Ascending aorta (tissue), 2 donors: Measurements from ENCODE around the gene TSEN2. TPM values are rescaled to one million over a fixed set of nuclear protein-coding genes. Genes with fewer than 3 reads are reported as not detected.

Experiments
- DNase-seq, 2 donors: peaks; one replicate each; pipeline ENCODE4 v3.0.0-alpha.2; 2019; ENCODE audit warnings: low spot score in 2 of 2
- H3K27ac ChIP-seq, 2 donors: fragments of 200-600 bp; sonication (generic); one replicate each; pipeline ENCODE4 v1.5.1; 2016 to 2017; ENCODE audit warnings: mild to moderate bottlenecking in 1 of 2
- H3K27me3 ChIP-seq: fragments of 200-600 bp; sonication (generic); one replicate; pipeline ENCODE4 v1.5.1; 2017
- H3K36me3 ChIP-seq, 2 donors: fragments of 200-600 bp; sonication (generic); one replicate each; pipeline ENCODE4 v1.5.1; 2016
- H3K4me1 ChIP-seq, 2 donors: fragments of 200-600 bp; sonication (generic); one replicate each; pipeline ENCODE4 v1.5.1; 2016 to 2017; ENCODE audit warnings: mild to moderate bottlenecking in 1 of 2
- H3K4me3 ChIP-seq, 2 donors: fragments of 200-600 bp; sonication (generic); one replicate each; pipeline ENCODE4 v1.5.1; 2016 to 2017; ENCODE audit warnings: mild to moderate bottlenecking in 1 of 2
- H3K9me3 ChIP-seq, 2 donors: fragments of 200-600 bp; sonication (generic); one replicate each; pipeline ENCODE4 v1.5.1; 2016
- CTCF ChIP-seq, 3 experiments: fragments of 200-600 bp in 2 of 3; fragments of 450-650 bp in 1 of 3; sonication (generic) in 2 of 3; IDR thresholded peaks; one replicate each; pipeline ENCODE4 v1.5.1; 2016 to 2019; ENCODE audit warnings: antibody characterized with exemption in 3 of 3, mild to moderate bottlenecking in 1 of 3, moderate library complexity in 1 of 3
- intact Hi-C: fragments of 100-400 bp; cut with DNase I; formaldehyde crosslinking; loops from one replicate; pipeline ENCODE4 v1.15.1; 2023
- total RNA-seq: library from RNA; depleted of rRNA; stranded (reverse); fragments of >200 nt; gene quantifications from one replicate; pipeline ENCODE4 v1.1.0, GENCODE V29; 2016

Gene TSEN2
- 6.3 TPM for total RNA-seq

GRCh38 chr3:12484198-12484982 is at the start of gene TSEN2:
TSS of gene TSEN2 (plus strand) at chr3:12484480. CDS start at chr3:12489801, 5,321 bp downstream.
- H3K4me3 ChIP-seq: peak within 1 kb of the TSS; percentile 56 to 79
- DNase-seq: peak; percentile 71 to 95

GRCh38 chr3:12436514-12437220 is 47.6 kb upstream of the TSEN2 start:
- TF ChIP-seq CTCF (IDR thresholded peaks at IDR 0.05): no peak
- Histone ChIP-seq H3K4me3 (peak overlapping the region in 1 of 2 donors; percentile 29), H3K27ac (peak overlapping the region in 1 of 2 donors; percentile 39), H3K27me3 (no peaks in the 10 kb centered on the region), H3K9me3 (no peaks in the 10 kb centered on the region), H3K36me3 (no peaks in the 10 kb centered on the region), H3K4me1 (peaks cover 0 to 12% of the 10 kb centered on the region in 2 donors)
- intact Hi-C loops: no loop called here
- DNase-seq: no peak

More at GRCh38 chr3:12484198-12484982, at the start of gene TSEN2:
- Histone ChIP-seq H3K36me3 (no peaks in the 10 kb centered on the region), H3K9me3 (no peaks in the 10 kb centered on the region), H3K27ac (peak within 1 kb of the TSS; percentile 42 to 46), H3K27me3 (no peaks in the 10 kb centered on the region), H3K4me1 (peaks cover 8 to 10% of the 10 kb centered on the region in 2 donors)
- peak in 1 of 3 experiments; percentile 33 for TF ChIP-seq CTCF (IDR thresholded peaks at IDR 0.05)
- intact Hi-C loops: loop anchor here (2.0 to 10.0 kb wide), 7 partner anchors 24 to 1658 kb away; partner anchors contain the start of genes MKRN2, PPARG and RPL32

- DNase-seq: no peak
- Histone ChIP-seq H3K27me3 (no peaks in the 10 kb centered on the region), H3K4me1 (peaks cover 0 to 12% of the 10 kb centered on the region in 2 donors), H3K36me3 (no peaks in the 10 kb centered on the region), H3K4me3 (no peak overlapping the region), H3K27ac (no peak overlapping the region), H3K9me3 (no peaks in the 10 kb centered on the region)
- intact Hi-C loops: no loop called here
- TF ChIP-seq CTCF (IDR thresholded peaks at IDR 0.05): no peak
Measured at GRCh38 chr3:12437221-12437605, 47.1 kb upstream of the TSEN2 start.

GRCh38 chr3:12437861-12438260 is 46.4 kb upstream of the TSEN2 start:
- peaks cover 0 to 12% of the 10 kb centered on the region in 2 donors for H3K4me1 ChIP-seq
- DNase-seq: no peak
- no peaks in the 10 kb centered on the region for H3K36me3 ChIP-seq
- intact Hi-C loops: no loop called here
- no peak overlapping the region for H3K27ac ChIP-seq
- no peak for TF ChIP-seq CTCF (IDR thresholded peaks at IDR 0.05)
- H3K4me3 ChIP-seq: no peak overlapping the region
- no peaks in the 10 kb centered on the region for H3K27me3 ChIP-seq
- no peaks in the 10 kb centered on the region for H3K9me3 ChIP-seq

GRCh38 chr3:12438318-12438717 is 46.0 kb upstream of the TSEN2 start:
- H3K4me1 ChIP-seq: peaks cover 0 to 12% of the 10 kb centered on the region in 2 donors
- no peaks in the 10 kb centered on the region for H3K36me3 ChIP-seq
- no peaks in the 10 kb centered on the region for H3K27me3 ChIP-seq
- no peak overlapping the region for H3K27ac ChIP-seq
- intact Hi-C loops: no loop called here
- no peak for TF ChIP-seq CTCF (IDR thresholded peaks at IDR 0.05)
- no peaks in the 10 kb centered on the region for H3K9me3 ChIP-seq
- H3K4me3 ChIP-seq: no peak overlapping the region
- no peak for DNase-seq
